Panc1 (cell line): Measurements from ENCODE around the gene SIRT6. TPM values are rescaled to one million over a fixed set of nuclear protein-coding genes. Genes with fewer than 3 reads are reported as not detected.

ENCODE experiments used
- ATAC-seq: fragments of 200-7000 bp; cut with Tn5 transposase; 2 replicates; pipeline ENCODE4 v1.9.1; 2020; ENCODE audit warnings: mild to moderate bottlenecking, moderate library complexity
- BruUV-seq: library from RNA; stranded (reverse); fragments of 400-500 nt; replicated peaks from 2 replicates; lab custom pipeline; 2021; lab: Mats Ljungman, UMichigan
- CTCF ChIA-PET: fragments of 300-600 bp; sonication (Branson Sonifier 250); formaldehyde crosslinking; loops from one replicate; lab custom pipeline; 2022; ENCODE audit warnings: antibody characterized with exemption; lab: Charles Lee
- POLR2A ChIA-PET: fragments of 300-600 bp; sonication (Branson Sonifier 250); formaldehyde crosslinking; loops from one replicate; lab custom pipeline; 2022; ENCODE audit warnings: antibody characterized with exemption; lab: Charles Lee
- DNase-seq: peaks from one replicate; pipeline ENCODE4 v3.0.0-alpha.2; 2010; ENCODE audit warnings: low read depth, low spot score
- H3K27ac ChIP-seq: 2 replicates; pipeline ENCODE4 v1.5.1; 2011; ENCODE audit warnings: mild to moderate bottlenecking, low read length, inconsistent platforms
- H3K27me3 ChIP-seq: fragments of 200-500 bp; sonication (Bioruptor generic); 2 replicates; pipeline ENCODE4 v1.6.0; 2014; ENCODE audit warnings: low read length, inconsistent platforms; ENCODE audit not compliant: control insufficient read depth, insufficient read depth
- H3K36me3 ChIP-seq: fragments of 200-500 bp; sonication (Bioruptor generic); 2 replicates; pipeline ENCODE4 v1.5.1; 2014; ENCODE audit warnings: inconsistent platforms, mild to moderate bottlenecking, low read length, moderate library complexity; ENCODE audit not compliant: control insufficient read depth, insufficient read depth
- H3K4me1 ChIP-seq: 2 replicates; pipeline ENCODE4 v1.5.1; 2011; ENCODE audit warnings: inconsistent platforms, mild to moderate bottlenecking, low read length, moderate library complexity; ENCODE audit not compliant: control insufficient read depth, insufficient read depth
- H3K4me3 ChIP-seq, 2 experiments: 2 replicates each; pipeline ENCODE4 v1.5.1; 2011 to 2012; ENCODE audit warnings: low read depth in 2 of 2, low read length in 2 of 2, mild to moderate bottlenecking in 2 of 2, inconsistent platforms in 1 of 2, moderate library complexity in 1 of 2
- H3K9me3 ChIP-seq: fragments of 200-500 bp; sonication (Bioruptor generic); 2 replicates; pipeline ENCODE4 v1.5.1; 2014; ENCODE audit warnings: low read depth, mild to moderate bottlenecking, inconsistent platforms, low read length, moderate library complexity; ENCODE audit not compliant: control insufficient read depth, insufficient read depth
- CTCF ChIP-seq: fragments of 450-650 bp; IDR thresholded peaks from 2 replicates; pipeline ENCODE4 v1.5.1; 2017; ENCODE audit warnings: mild to moderate bottlenecking
- POLR2AphosphoS5 ChIP-seq: IDR thresholded peaks from 2 replicates; pipeline ENCODE4 v1.6.1; 2012; ENCODE audit warnings: mild to moderate bottlenecking, low read depth, low read length, moderate library complexity
- SIN3A ChIP-seq: IDR thresholded peaks from 2 replicates; pipeline ENCODE4 v1.6.1; 2012; ENCODE audit warnings: low read depth, mild to moderate bottlenecking, low read length, moderate library complexity, borderline replicate concordance; ENCODE audit not compliant: insufficient read depth
- TCF7L2 ChIP-seq: IDR thresholded peaks from 2 replicates; pipeline ENCODE4 v1.6.1; 2011; ENCODE audit warnings: mild to moderate bottlenecking, low read depth, low read length, inconsistent platforms
- in situ Hi-C: cut with HindIII; loops from 2 replicates; pipeline ENCODE4 v1.10.0; 2016; ENCODE audit warnings: low sequenced_read_pairs, low pct_unique_long_range_greater_than_20kb
- intact Hi-C: fragments of 100-400 bp; cut with micrococcal nuclease; formaldehyde crosslinking; loops from one replicate; pipeline ENCODE4 v1.10.0; 2022; ENCODE audit not compliant: unreplicated experiment
- total RNA-seq: library from RNA; stranded (reverse); gene quantifications from one replicate; pipeline ENCODE4 v1.2.1, GENCODE V29; 2021; ENCODE audit not compliant: unreplicated experiment
- TF ChIP-seq, protein P1 (sequence below), 2 experiments: IDR thresholded peaks; 2 replicates each; pipeline ENCODE4 v1.6.1; 2011 to 2012; ENCODE audit warnings: low read depth in 2 of 2, control low read depth in 1 of 2, low read length in 1 of 2, mild to moderate bottlenecking in 1 of 2, moderate library complexity in 1 of 2; ENCODE audit not compliant: insufficient read depth in 1 of 2

The SIRT6 gene
- total RNA-seq, 1 experiment from 2014 or later: 19.8 TPM

- Histone ChIP-seq H3K4me3 (no peak overlapping the region), H3K27ac (no peak overlapping the region), H3K36me3 (no peaks in the 10 kb centered on the region), H3K9me3 (no peaks in the 10 kb centered on the region), H3K27me3 (no peaks in the 10 kb centered on the region), H3K4me1 (no peaks in the 10 kb centered on the region)
- ATAC-seq (no peak), DNase-seq (no peak)
- ChIA-PET CTCF (no interaction called here), POLR2A (no interaction called here)
- intact Hi-C loops: no loop called here
- TF ChIP-seq, protein P1, sequence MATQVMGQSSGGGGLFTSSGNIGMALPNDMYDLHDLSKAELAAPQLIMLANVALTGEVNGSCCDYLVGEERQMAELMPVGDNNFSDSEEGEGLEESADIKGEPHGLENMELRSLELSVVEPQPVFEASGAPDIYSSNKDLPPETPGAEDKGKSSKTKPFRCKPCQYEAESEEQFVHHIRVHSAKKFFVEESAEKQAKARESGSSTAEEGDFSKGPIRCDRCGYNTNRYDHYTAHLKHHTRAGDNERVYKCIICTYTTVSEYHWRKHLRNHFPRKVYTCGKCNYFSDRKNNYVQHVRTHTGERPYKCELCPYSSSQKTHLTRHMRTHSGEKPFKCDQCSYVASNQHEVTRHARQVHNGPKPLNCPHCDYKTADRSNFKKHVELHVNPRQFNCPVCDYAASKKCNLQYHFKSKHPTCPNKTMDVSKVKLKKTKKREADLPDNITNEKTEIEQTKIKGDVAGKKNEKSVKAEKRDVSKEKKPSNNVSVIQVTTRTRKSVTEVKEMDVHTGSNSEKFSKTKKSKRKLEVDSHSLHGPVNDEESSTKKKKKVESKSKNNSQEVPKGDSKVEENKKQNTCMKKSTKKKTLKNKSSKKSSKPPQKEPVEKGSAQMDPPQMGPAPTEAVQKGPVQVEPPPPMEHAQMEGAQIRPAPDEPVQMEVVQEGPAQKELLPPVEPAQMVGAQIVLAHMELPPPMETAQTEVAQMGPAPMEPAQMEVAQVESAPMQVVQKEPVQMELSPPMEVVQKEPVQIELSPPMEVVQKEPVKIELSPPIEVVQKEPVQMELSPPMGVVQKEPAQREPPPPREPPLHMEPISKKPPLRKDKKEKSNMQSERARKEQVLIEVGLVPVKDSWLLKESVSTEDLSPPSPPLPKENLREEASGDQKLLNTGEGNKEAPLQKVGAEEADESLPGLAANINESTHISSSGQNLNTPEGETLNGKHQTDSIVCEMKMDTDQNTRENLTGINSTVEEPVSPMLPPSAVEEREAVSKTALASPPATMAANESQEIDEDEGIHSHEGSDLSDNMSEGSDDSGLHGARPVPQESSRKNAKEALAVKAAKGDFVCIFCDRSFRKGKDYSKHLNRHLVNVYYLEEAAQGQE (IDR thresholded peaks at IDR 0.05; ENCODE audit: insufficient read depth in 1 of 2, low read depth in 2 of 2, low read length in 1 of 2): no peak
- TF ChIP-seq SIN3A (no peak), CTCF (no peak), TCF7L2 (no peak), POLR2AphosphoS5 (no peak)
- no TSS peak for BruUV-seq
- in situ Hi-C loops: no loop called here
Observed at GRCh38 chr19:4216846-4217245, 34.5 kb upstream of the SIRT6 start.

GRCh38 chr19:4215807-4216206, 33.4 kb upstream of the SIRT6 start:
- in situ Hi-C loops: no loop called here
- no peaks in the 10 kb centered on the region for H3K9me3 ChIP-seq
- no TSS peak for BruUV-seq
- TF ChIP-seq POLR2AphosphoS5: no peak
- TF ChIP-seq SIN3A: no peak
- TF ChIP-seq TCF7L2: no peak
- TF ChIP-seq, protein P1 (IDR thresholded peaks at IDR 0.05; ENCODE audit: insufficient read depth in 1 of 2, low read depth in 2 of 2, low read length in 1 of 2): no peak
- POLR2A ChIA-PET: interaction anchor here (0.6 kb wide), 1 partner anchor 7 kb away, joined by 3 read pairs; no protein-coding TSS in a partner anchor
- DNase-seq: no peak
- H3K27me3 ChIP-seq: no peaks in the 10 kb centered on the region
- ATAC-seq: no peak
- no peaks in the 10 kb centered on the region for H3K4me1 ChIP-seq
- intact Hi-C loops: no loop called here
- H3K36me3 ChIP-seq: no peaks in the 10 kb centered on the region
- CTCF ChIA-PET: no interaction called here
- H3K4me3 ChIP-seq: no peak overlapping the region
- no peak overlapping the region for H3K27ac ChIP-seq
